OCI-LY1 (cell line): ENCODE results near the gene ADAMTS15.

Source experiments
- CTCF ChIP-seq: fragments of 200-600 bp; sonication (generic), shearing (Covaris generic); IDR thresholded peaks from 2 replicates; pipeline ENCODE4 v1.5.1; 2017; ENCODE audit warnings: mild to moderate bottlenecking, antibody characterized with exemption, low read length, moderate library complexity, mixed read lengths
- EZH2 ChIP-seq: fragments of 200-600 bp; sonication (generic), shearing (Covaris generic); IDR thresholded peaks from 2 replicates; pipeline ENCODE4 v1.8.0; 2017; ENCODE audit warnings: borderline replicate concordance, mixed run types, mild to moderate bottlenecking, antibody characterized with exemption, low read length, moderate library complexity, mixed read lengths

- TF ChIP-seq CTCF (no peak), EZH2 (no peak)
Observed at GRCh38 chr11:130426837-130427341, 21.6 kb upstream of the ADAMTS15 start.
